Natural killer cell (primary cell): ENCODE data around the gene PDE10A. TPM values are rescaled to one million over a fixed set of nuclear protein-coding genes. Genes with fewer than 3 reads are reported as not detected.

Experiments
- ATAC-seq, 3 donors: fragments of 150-1000 bp in 2 of 3; fragments of 200-7000 bp in 1 of 3; cut with Tn5 transposase; 1 replicate in 1 of 3; 2 replicates in 2 of 3; pipeline ENCODE4 v1.10.0; 2021; ENCODE audit warnings: mild to moderate bottlenecking in 2 of 3, moderate library complexity in 2 of 3
- DNase-seq, 2 donors: peaks; one replicate each; pipeline versions ENCODE4 v3.0.0 to v3.0.0-alpha.2; 2013 to 2021; ENCODE audit warnings: mixed read lengths in 1 of 2
- H3K27ac ChIP-seq: one replicate; pipeline ENCODE4 v1.5.1; 2013; ENCODE audit warnings: mild to moderate bottlenecking, low read length
- H3K27me3 ChIP-seq: one replicate; pipeline ENCODE4 v1.6.1; 2013; ENCODE audit warnings: low read length; ENCODE audit not compliant: control insufficient read depth, insufficient read depth
- H3K36me3 ChIP-seq: one replicate; pipeline ENCODE4 v1.6.1; 2013; ENCODE audit warnings: low read length; ENCODE audit not compliant: control insufficient read depth, insufficient read depth
- H3K4me1 ChIP-seq: one replicate; pipeline ENCODE4 v1.6.1; 2013; ENCODE audit warnings: low read length; ENCODE audit not compliant: control insufficient read depth, insufficient read depth
- H3K4me3 ChIP-seq: one replicate; pipeline ENCODE4 v1.5.1; 2013; ENCODE audit warnings: low read length
- H3K9me3 ChIP-seq: one replicate; pipeline ENCODE4 v1.6.1; 2013; ENCODE audit warnings: low read length; ENCODE audit not compliant: control insufficient read depth, insufficient read depth
- H3K27ac Mint-ChIP-seq, 2 donors: one replicate each; pipeline ENCODE4 v1.8.0; 2022; ENCODE audit warnings: mild to moderate bottlenecking in 2 of 2, mixed read lengths in 2 of 2, moderate library complexity in 1 of 2
- H3K27me3 Mint-ChIP-seq, 2 donors: one replicate each; pipeline ENCODE4 v1.8.0; 2022; ENCODE audit warnings: low read depth in 2 of 2, mixed read lengths in 2 of 2
- H3K36me3 Mint-ChIP-seq: one replicate; pipeline ENCODE4 v1.8.0; 2022; ENCODE audit warnings: mixed read lengths
- H3K4me1 Mint-ChIP-seq, 2 donors: one replicate each; pipeline ENCODE4 v1.8.0; 2022; ENCODE audit warnings: mixed read lengths in 2 of 2
- H3K4me3 Mint-ChIP-seq: one replicate; pipeline ENCODE4 v1.8.0; 2022; ENCODE audit warnings: mild to moderate bottlenecking, moderate library complexity, mixed read lengths
- H3K9me3 Mint-ChIP-seq, 2 donors: one replicate each; pipeline ENCODE4 v1.8.0; 2022; ENCODE audit warnings: mixed read lengths in 2 of 2
- CTCF ChIP-seq: fragments of 200-600 bp; IDR thresholded peaks from one replicate; pipeline ENCODE4 v1.8.0; 2022; ENCODE audit warnings: antibody characterized with exemption
- WGBS: methylation state at CpG from one replicate; pipeline ENCODE4 v1.1.7; 2013; ENCODE audit warnings: missing lambda C conversion rate; ENCODE audit not compliant: insufficient coverage; 5-methylcytosine and 5-hydroxymethylcytosine counted together
- intact Hi-C: fragments of 100-400 bp; cut with micrococcal nuclease; formaldehyde crosslinking; loops from one replicate; pipeline ENCODE4 v1.14.2; 2022
- total RNA-seq, 4 donors: library from RNA; stranded (reverse); fragments of 120-200 nt in 1 of 4; gene quantifications; one replicate each; pipeline versions ENCODE4 v1.2.3 to v1.2.4, GENCODE V29; 2013 to 2022

The PDE10A gene
- total RNA-seq, 3 donors from 2014 or later (not counting 1 experiment from before 2014, with no cell fraction given) = not detected

- no peak for DNase-seq
- no peaks in the 10 kb centered on the region for H3K27me3 ChIP-seq
- H3K4me3 ChIP-seq = no peak overlapping the region
- no peaks in the 10 kb centered on the region for H3K36me3 Mint-ChIP-seq
- no peak overlapping the region for H3K4me3 Mint-ChIP-seq
- no peaks in the 10 kb centered on the region for H3K36me3 ChIP-seq
- WGBS = 87% methylated on average over 6 of the region's 6 CpGs
- ATAC-seq = no peak
- no peak overlapping the region for H3K27ac Mint-ChIP-seq
- H3K4me1 ChIP-seq = no peaks in the 10 kb centered on the region
- H3K27me3 Mint-ChIP-seq = no peaks in the 10 kb centered on the region
- H3K9me3 ChIP-seq = no peaks in the 10 kb centered on the region
- intact Hi-C loops = no loop called here
- peaks cover under 1 to 5% of the 10 kb centered on the region in 2 donors for H3K9me3 Mint-ChIP-seq
- no peak overlapping the region for H3K27ac ChIP-seq
- no peaks in the 10 kb centered on the region for H3K4me1 Mint-ChIP-seq
- no peak for TF ChIP-seq CTCF
These were observed 245.7 kb downstream of the PDE10A start for GRCh38 chr6:165417278-165417865.

- no peak for ATAC-seq
- Histone ChIP-seq H3K4me3 (no peak overlapping the region), H3K27ac (no peak overlapping the region), H3K27me3 (no peaks in the 10 kb centered on the region), H3K36me3 (no peaks in the 10 kb centered on the region), H3K9me3 (no peaks in the 10 kb centered on the region), H3K4me1 (no peaks in the 10 kb centered on the region)
- H3K36me3 Mint-ChIP-seq = no peaks in the 10 kb centered on the region
- WGBS = 50% methylated on average over 1 of the region's 2 CpGs
- H3K27ac Mint-ChIP-seq = no peak overlapping the region
- H3K4me3 Mint-ChIP-seq = no peak overlapping the region
- H3K4me1 Mint-ChIP-seq = no peaks in the 10 kb centered on the region
- no peak for TF ChIP-seq CTCF
- H3K9me3 Mint-ChIP-seq = peaks cover 3 to 4% of the 10 kb centered on the region in 2 donors
- H3K27me3 Mint-ChIP-seq = no peaks in the 10 kb centered on the region
- no peak for DNase-seq
- intact Hi-C loops = no loop called here
These were observed 258.3 kb downstream of the PDE10A start for GRCh38 chr6:165404697-165405096.

- no peaks in the 10 kb centered on the region for H3K9me3 ChIP-seq
- DNase-seq (no peak), ATAC-seq (no peak)
- intact Hi-C loops = no loop called here
- Mint-ChIP-seq H3K4me3 (no peak overlapping the region), H3K27ac (no peak overlapping the region), H3K36me3 (no peaks in the 10 kb centered on the region), H3K9me3 (peaks cover 3 to 4% of the 10 kb centered on the region in 2 donors), H3K4me1 (no peaks in the 10 kb centered on the region), H3K27me3 (no peaks in the 10 kb centered on the region)
- no peaks in the 10 kb centered on the region for H3K4me1 ChIP-seq
- H3K4me3 ChIP-seq = no peak overlapping the region
- TF ChIP-seq CTCF = no peak
- H3K27ac ChIP-seq = no peak overlapping the region
- WGBS = 100% methylated on average over 1 of the region's 2 CpGs
- no peaks in the 10 kb centered on the region for H3K36me3 ChIP-seq
- H3K27me3 ChIP-seq = no peaks in the 10 kb centered on the region
These were observed 258.7 kb downstream of the PDE10A start for GRCh38 chr6:165404296-165404695.

- no peaks in the 10 kb centered on the region for H3K36me3 Mint-ChIP-seq
- intact Hi-C loops = no loop called here
- Histone ChIP-seq H3K9me3 (no peaks in the 10 kb centered on the region), H3K27me3 (no peaks in the 10 kb centered on the region), H3K36me3 (no peaks in the 10 kb centered on the region), H3K4me1 (no peaks in the 10 kb centered on the region), H3K4me3 (no peak overlapping the region), H3K27ac (no peak overlapping the region)
- DNase-seq = no peak
- no peak for TF ChIP-seq CTCF
- H3K9me3 Mint-ChIP-seq = peaks cover 2 to 4% of the 10 kb centered on the region in 2 donors
- H3K4me1 Mint-ChIP-seq = no peaks in the 10 kb centered on the region
- H3K27ac Mint-ChIP-seq = no peak overlapping the region
- no peak overlapping the region for H3K4me3 Mint-ChIP-seq
- 88% methylated on average over 7 of the region's 7 CpGs for WGBS
- ATAC-seq = no peak
- H3K27me3 Mint-ChIP-seq = no peaks in the 10 kb centered on the region
These were observed 259.9 kb downstream of the PDE10A start for GRCh38 chr6:165403006-165403595.
